MCF 10A (cell line): ENCODE measurements around the gene ZNF628. TPM values are rescaled to one million over a fixed set of nuclear protein-coding genes. Genes with fewer than 3 reads are reported as not detected.

ENCODE experiments used
- BruUV-seq: library from RNA; stranded (reverse); fragments of 400-500 nt; replicated peaks from 2 replicates; lab custom pipeline; 2021; lab: Mats Ljungman, UMichigan
- CTCF ChIA-PET: fragments of 300-600 bp; sonication (Branson Sonifier 250); formaldehyde crosslinking; extraction: SDS; loops from one replicate; lab custom pipeline; 2021; ENCODE audit warnings: antibody characterized with exemption, inconsistent platforms; lab: Yijun Ruan, JAX
- POLR2A ChIA-PET: fragments of 300-600, 350-650 bp; sonication (Branson Sonifier 250); formaldehyde crosslinking; extraction: SDS; loops from one replicate; lab custom pipeline; 2020; ENCODE audit warnings: antibody characterized with exemption, inconsistent platforms; lab: Yijun Ruan, JAX
- DNase-seq: peaks from one replicate; pipeline ENCODE4 v3.0.0-alpha.2; 2018; ENCODE audit not compliant: unreplicated experiment
- H3K27ac Mint-ChIP-seq: one replicate; pipeline ENCODE4 v1.8.0; 2022; ENCODE audit warnings: mild to moderate bottlenecking, low read depth, mixed read lengths; ENCODE audit not compliant: unreplicated experiment
- H3K27me3 Mint-ChIP-seq: one replicate; pipeline ENCODE4 v1.8.0; 2022; ENCODE audit warnings: mixed read lengths; ENCODE audit not compliant: insufficient read depth, unreplicated experiment
- H3K36me3 Mint-ChIP-seq: one replicate; pipeline ENCODE4 v1.8.0; 2022; ENCODE audit warnings: mild to moderate bottlenecking, moderate library complexity, mixed read lengths; ENCODE audit not compliant: insufficient read depth, unreplicated experiment
- H3K4me1 Mint-ChIP-seq: one replicate; pipeline ENCODE4 v1.8.0; 2022; ENCODE audit warnings: mixed read lengths; ENCODE audit not compliant: insufficient read depth, unreplicated experiment
- H3K4me3 Mint-ChIP-seq: one replicate; pipeline ENCODE4 v1.8.0; 2022; ENCODE audit warnings: mild to moderate bottlenecking, moderate library complexity, mixed read lengths; ENCODE audit not compliant: unreplicated experiment
- H3K9me3 Mint-ChIP-seq: one replicate; pipeline ENCODE4 v1.8.0; 2022; ENCODE audit warnings: mixed read lengths; ENCODE audit not compliant: unreplicated experiment
- CTCF ChIP-seq: fragments of 200-600 bp; IDR thresholded peaks from one replicate; pipeline ENCODE4 v1.8.0; 2022; ENCODE audit warnings: antibody characterized with exemption, mild to moderate bottlenecking; ENCODE audit not compliant: unreplicated experiment
- intact Hi-C: fragments of 100-400 bp; cut with micrococcal nuclease; formaldehyde crosslinking; loops from 2 replicates; pipeline ENCODE4 v1.14.1; 2022
- total RNA-seq: library from RNA; stranded (reverse); gene quantifications from 2 replicates; pipeline ENCODE4 v1.2.3, GENCODE V29; 2022

ZNF628 gene
- total RNA-seq, 1 experiment from 2014 or later = 12.1 TPM

GRCh38 chr19:55443824-55444480 lies 32.5 kb upstream of the ZNF628 start:
- intact Hi-C loops = no loop called here
- TF ChIP-seq CTCF = no peak
- Mint-ChIP-seq H3K4me3 (no peak overlapping the region), H3K36me3 (no peaks in the 10 kb centered on the region), H3K4me1 (peaks cover 37% of the 10 kb centered on the region), H3K9me3 (no peaks in the 10 kb centered on the region), H3K27ac (no peak overlapping the region), H3K27me3 (peaks cover 62% of the 10 kb centered on the region)
- CTCF ChIA-PET = interaction anchor here (0.7 to 1.0 kb wide), 2 partner anchors 26 to 256 kb away, joined by 3 to 5 read pairs; no protein-coding TSS in a partner anchor
- BruUV-seq = no TSS peak
- DNase-seq = no peak
- POLR2A ChIA-PET = no interaction called here

GRCh38 chr19:55444646-55445045 lies 31.8 kb upstream of the ZNF628 start:
- CTCF ChIA-PET = interaction anchor here (0.6 to 1.0 kb wide), 4 partner anchors 26 to 256 kb away, joined by 3 to 5 read pairs (median 3); no protein-coding TSS in a partner anchor
- no TSS peak for BruUV-seq

GRCh38 chr19:55446060-55446459 lies 30.4 kb upstream of the ZNF628 start:
- ChIA-PET CTCF (interaction anchor here (0.6 to 1.1 kb wide), 2 partner anchors 13 to 186 kb away, joined by 3 to 4 read pairs; no protein-coding TSS in a partner anchor), POLR2A (interaction anchor here (0.7 to 3.0 kb wide), 11 partner anchors 9 to 476 kb away, joined by 3 to 22 read pairs (median 8); partner anchors contain the start of genes ISOC2, KMT5C, RPL28 and UBE2S)
- intact Hi-C loops = loop anchor here (2.0 kb wide), 1 partner anchor 13 kb away; no protein-coding TSS in a partner anchor
- Mint-ChIP-seq H3K9me3 (no peaks in the 10 kb centered on the region), H3K36me3 (no peaks in the 10 kb centered on the region), H3K4me1 (peaks cover 34% of the 10 kb centered on the region), H3K27ac (peak overlapping the region; percentile 67), H3K27me3 (peaks cover 42% of the 10 kb centered on the region), H3K4me3 (peak overlapping the region; percentile 39)
- DNase-seq = peak; percentile 95
- no TSS peak for BruUV-seq
- no peak for TF ChIP-seq CTCF

More at GRCh38 chr19:55444646-55445045, 31.8 kb upstream of the ZNF628 start:
- Mint-ChIP-seq H3K27me3 (peaks cover 55% of the 10 kb centered on the region), H3K27ac (no peak overlapping the region), H3K4me1 (peaks cover 37% of the 10 kb centered on the region), H3K36me3 (no peaks in the 10 kb centered on the region), H3K4me3 (no peak overlapping the region), H3K9me3 (no peaks in the 10 kb centered on the region)
- POLR2A ChIA-PET = interaction anchor here (0.9 to 1.0 kb wide), 2 partner anchors 38 to 65 kb away, joined by 3 read pairs; no protein-coding TSS in a partner anchor
- intact Hi-C loops = no loop called here
- no peak for DNase-seq
- no peak for TF ChIP-seq CTCF
